OCI-LY7 (cell line): ENCODE measurements around the gene CH25H. TPM values are rescaled to one million over a fixed set of nuclear protein-coding genes. Genes with fewer than 3 reads are reported as not detected.

ENCODE experiments used
- Bru-seq: library from RNA; stranded (reverse); fragments of 400-500 nt; gene quantifications from one replicate; lab custom pipeline; 2021; lab: Mats Ljungman, UMichigan
- BruChase-seq, 2 experiments: library from RNA; stranded (reverse); fragments of 400-500 nt; gene quantifications; one replicate each; lab custom pipeline; 2021; lab: Mats Ljungman, UMichigan
- BruUV-seq: library from RNA; stranded (reverse); fragments of 400-500 nt; replicated peaks from 2 replicates; lab custom pipeline; 2021; lab: Mats Ljungman, UMichigan
- CTCF ChIA-PET: fragments of 300-600 bp; sonication (Branson Sonifier 250); formaldehyde crosslinking; loops from one replicate; lab custom pipeline; 2022; ENCODE audit warnings: antibody characterized with exemption; ENCODE audit not compliant: unreplicated experiment; lab: Charles Lee
- POLR2A ChIA-PET: fragments of 300-600 bp; sonication (Branson Sonifier 250); formaldehyde crosslinking; loops from one replicate; lab custom pipeline; 2022; ENCODE audit warnings: antibody characterized with exemption; lab: Charles Lee
- DNase-seq: peaks from one replicate; pipeline ENCODE4 v3.0.0-alpha.2; 2015; ENCODE audit warnings: low spot score
- H2AFZ ChIP-seq: fragments of 200-600 bp; sonication (generic), shearing (Covaris generic); 2 replicates; pipeline ENCODE4 v1.6.1; 2014; ENCODE audit warnings: mild to moderate bottlenecking, antibody characterized with exemption, low read length, moderate library complexity
- H3K27ac ChIP-seq: fragments of 200-600 bp; sonication (generic); 2 replicates; pipeline ENCODE4 v1.5.1; 2014; ENCODE audit warnings: mixed run types, low read depth, mild to moderate bottlenecking, moderate library complexity, low read length, inconsistent platforms; ENCODE audit not compliant: poor library complexity, severe bottlenecking
- H3K36me3 ChIP-seq: fragments of 200-600 bp; sonication (generic); 2 replicates; pipeline ENCODE4 v1.6.1; 2014; ENCODE audit warnings: mild to moderate bottlenecking, antibody characterized with exemption, low read length, moderate library complexity, mixed read lengths; ENCODE audit not compliant: insufficient read depth
- H3K4me1 ChIP-seq: fragments of 200-600 bp; sonication (generic); 2 replicates; pipeline ENCODE4 v1.5.1; 2014; ENCODE audit warnings: mild to moderate bottlenecking, low read length; ENCODE audit not compliant: insufficient read depth, poor library complexity, severe bottlenecking
- H3K4me2 ChIP-seq: fragments of 200-600 bp; sonication (generic); 2 replicates; pipeline ENCODE4 v1.6.1; 2014; ENCODE audit warnings: mild to moderate bottlenecking, low read length
- H3K4me3 ChIP-seq: fragments of 200-600 bp; sonication (generic); 2 replicates; pipeline ENCODE4 v1.5.1; 2014; ENCODE audit warnings: mild to moderate bottlenecking, low read depth, low read length; ENCODE audit not compliant: poor library complexity, severe bottlenecking
- H3K79me2 ChIP-seq: fragments of 200-600 bp; sonication (generic); 2 replicates; pipeline ENCODE4 v1.6.1; 2016; ENCODE audit warnings: low read depth, mild to moderate bottlenecking, low read length, moderate library complexity, mixed read lengths; ENCODE audit not compliant: insufficient read depth
- H3K9me2 ChIP-seq: fragments of 200-600 bp; sonication (generic); 2 replicates; pipeline ENCODE4 v1.6.1; 2016; ENCODE audit warnings: mild to moderate bottlenecking, low read length, mixed read lengths; ENCODE audit not compliant: insufficient read depth
- H3K9me3 ChIP-seq: fragments of 200-600 bp; sonication (generic); 2 replicates; pipeline ENCODE4 v1.6.1; 2014; ENCODE audit warnings: mild to moderate bottlenecking, mixed run types, low read length, mixed read lengths
- H4K20me1 ChIP-seq: fragments of 200-600 bp; sonication (generic); 2 replicates; pipeline ENCODE4 v1.6.1; 2014; ENCODE audit warnings: mild to moderate bottlenecking, antibody characterized with exemption, low read length, moderate library complexity, mixed read lengths; ENCODE audit not compliant: insufficient read depth
- EZH2phosphoT487 ChIP-seq: fragments of 200-600 bp; sonication (generic); IDR thresholded peaks from 2 replicates; pipeline ENCODE4 v1.6.1; 2018; ENCODE audit warnings: low read depth, borderline replicate concordance, mild to moderate bottlenecking, mixed run types, antibody characterized with exemption, low read length, moderate library complexity, mixed read lengths
- intact Hi-C: fragments of 100-400 bp; cut with micrococcal nuclease; formaldehyde crosslinking; loops from one replicate; pipeline ENCODE4 v1.10.0; 2022; ENCODE audit not compliant: unreplicated experiment
- long read RNA-seq: library from polyadenylated mRNA; stranded (forward); transcript quantifications from one replicate; pipeline ENCODE4 v2.0.0, GENCODE V29; 2022
- total RNA-seq, 2 experiments: library from RNA; depleted of rRNA in 1 of 2; stranded (reverse); fragments of >200 nt in 1 of 2; shearing (Covaris generic) in 1 of 2; gene quantifications; 2 replicates each; pipeline ENCODE4 v1.2.3, GENCODE V29; 2014 to 2022
- TF ChIP-seq, protein P1 (sequence below): fragments of 200-600 bp; sonication (generic); conservative IDR thresholded peaks from 2 replicates; pipeline ENCODE4 v1.5.1; 2014; ENCODE audit warnings: mild to moderate bottlenecking, antibody characterized with exemption, low read length, moderate library complexity, mixed read lengths

CH25H gene, protein sequence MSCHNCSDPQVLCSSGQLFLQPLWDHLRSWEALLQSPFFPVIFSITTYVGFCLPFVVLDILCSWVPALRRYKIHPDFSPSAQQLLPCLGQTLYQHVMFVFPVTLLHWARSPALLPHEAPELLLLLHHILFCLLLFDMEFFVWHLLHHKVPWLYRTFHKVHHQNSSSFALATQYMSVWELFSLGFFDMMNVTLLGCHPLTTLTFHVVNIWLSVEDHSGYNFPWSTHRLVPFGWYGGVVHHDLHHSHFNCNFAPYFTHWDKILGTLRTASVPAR
- total RNA-seq (2014; rRNA removed; shearing (Covaris generic)): not detected in 2 replicates
- not detected in 2 replicates for total RNA-seq (2022)
- Bru-seq, nascent RNA: not detected
- not detected for BruChase-seq, experiment 1, labeled RNA remaining after a 6-hour chase
- not detected for BruChase-seq, experiment 2, labeled RNA remaining after a 2-hour chase
- long read RNA-seq: 0 reads

DNA sequence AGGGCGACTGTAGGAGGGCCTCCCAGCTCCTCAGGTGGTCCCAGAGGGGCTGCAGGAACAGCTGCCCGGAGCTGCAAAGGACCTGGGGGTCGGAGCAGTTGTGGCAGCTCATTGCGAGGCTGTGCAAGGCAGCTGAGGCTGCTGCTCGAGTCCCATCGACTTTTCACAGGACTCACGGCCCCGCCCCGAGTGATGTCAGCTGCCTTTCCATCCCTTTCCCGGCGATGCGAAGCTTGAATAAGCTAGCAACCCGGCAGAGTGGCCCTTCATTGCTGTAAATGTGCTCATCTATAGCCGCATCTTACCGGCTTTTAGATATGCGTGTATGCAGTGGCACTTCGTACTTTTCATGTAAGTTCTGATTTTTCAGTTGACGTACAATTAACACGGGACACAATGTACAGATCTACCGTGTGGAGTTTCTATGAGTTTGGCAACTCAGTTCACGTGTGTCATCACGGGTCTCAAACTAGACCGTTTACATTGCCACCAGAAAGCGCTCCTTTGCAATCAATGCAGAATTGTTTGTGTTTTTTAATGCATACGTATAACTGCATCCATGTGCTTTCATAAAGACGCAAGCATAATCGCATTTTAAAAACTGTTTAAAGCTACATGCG, at the start of gene CH25H:
CH25H (minus strand) TSS at position 137 of the 620 bp plus-strand sequence; CDS start at position 112, 25 bp downstream.
- H3K79me2 ChIP-seq: no peaks in the 10 kb centered on the region
- no peak within 1 kb of the TSS; the same call in 1 of the 2 replicates for H2AFZ ChIP-seq
- no TSS peak for BruUV-seq
- H3K27ac ChIP-seq: no peak within 1 kb of the TSS
- ChIA-PET POLR2A (interaction anchor here (0.5 to 0.6 kb wide), 2 partner anchors 232 to 609 kb away, joined by 3 to 4 read pairs; no protein-coding TSS in a partner anchor), CTCF (interaction anchor here (0.6 kb wide), 1 partner anchor 178 kb away, joined by 4 read pairs; no protein-coding TSS in a partner anchor)
- no peaks in the 10 kb centered on the region for H3K9me3 ChIP-seq
- H3K4me3 ChIP-seq: no peak within 1 kb of the TSS
- no peaks in the 10 kb centered on the region for H3K36me3 ChIP-seq
- no peaks in the 10 kb centered on the region for H3K9me2 ChIP-seq
- DNase-seq: no peak
- peak within 1 kb of the TSS; percentile 17; the same call in 1 of the 2 replicates for H3K4me2 ChIP-seq
- intact Hi-C loops: no loop called here
- TF ChIP-seq, protein P1, sequence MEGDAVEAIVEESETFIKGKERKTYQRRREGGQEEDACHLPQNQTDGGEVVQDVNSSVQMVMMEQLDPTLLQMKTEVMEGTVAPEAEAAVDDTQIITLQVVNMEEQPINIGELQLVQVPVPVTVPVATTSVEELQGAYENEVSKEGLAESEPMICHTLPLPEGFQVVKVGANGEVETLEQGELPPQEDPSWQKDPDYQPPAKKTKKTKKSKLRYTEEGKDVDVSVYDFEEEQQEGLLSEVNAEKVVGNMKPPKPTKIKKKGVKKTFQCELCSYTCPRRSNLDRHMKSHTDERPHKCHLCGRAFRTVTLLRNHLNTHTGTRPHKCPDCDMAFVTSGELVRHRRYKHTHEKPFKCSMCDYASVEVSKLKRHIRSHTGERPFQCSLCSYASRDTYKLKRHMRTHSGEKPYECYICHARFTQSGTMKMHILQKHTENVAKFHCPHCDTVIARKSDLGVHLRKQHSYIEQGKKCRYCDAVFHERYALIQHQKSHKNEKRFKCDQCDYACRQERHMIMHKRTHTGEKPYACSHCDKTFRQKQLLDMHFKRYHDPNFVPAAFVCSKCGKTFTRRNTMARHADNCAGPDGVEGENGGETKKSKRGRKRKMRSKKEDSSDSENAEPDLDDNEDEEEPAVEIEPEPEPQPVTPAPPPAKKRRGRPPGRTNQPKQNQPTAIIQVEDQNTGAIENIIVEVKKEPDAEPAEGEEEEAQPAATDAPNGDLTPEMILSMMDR: no peak
- peak; percentile 36; the same call in 1 of the 2 replicates for TF ChIP-seq EZH2phosphoT487
- no peaks in the 10 kb centered on the region for H4K20me1 ChIP-seq
- peaks cover 15% of the 10 kb centered on the region for H3K4me1 ChIP-seq

DNA sequence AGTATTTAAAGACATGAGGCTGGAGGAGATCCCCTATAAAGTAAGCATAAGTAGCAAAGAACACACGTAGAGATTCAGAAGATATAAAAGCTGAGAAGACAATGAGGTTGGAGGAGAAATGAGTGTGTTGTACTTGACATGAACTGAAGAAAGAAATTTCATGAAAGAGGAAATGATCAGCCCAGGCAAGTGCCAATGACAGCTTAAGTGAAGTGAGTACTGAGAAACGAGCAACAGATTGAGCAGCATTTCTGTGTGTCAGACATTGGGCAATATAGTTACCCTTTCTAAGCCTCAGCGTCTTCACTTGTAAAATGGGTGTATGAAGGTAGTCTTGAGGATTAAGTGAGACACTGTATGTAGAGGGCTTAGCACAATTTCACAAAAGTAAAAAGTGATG, 49.2 kb upstream of the CH25H start:
- Histone ChIP-seq H3K36me3 (no peaks in the 10 kb centered on the region), H3K27ac (no peak overlapping the region), H3K9me3 (peaks cover 17% of the 10 kb centered on the region; the same call in 1 of the 2 replicates), H3K4me2 (no peak overlapping the region), H3K4me3 (no peak overlapping the region), H4K20me1 (no peaks in the 10 kb centered on the region), H3K9me2 (no peaks in the 10 kb centered on the region), H3K79me2 (no peaks in the 10 kb centered on the region), H2AFZ (no peak overlapping the region), H3K4me1 (no peaks in the 10 kb centered on the region)
- no TSS peak for BruUV-seq
- no peak for DNase-seq
- ChIA-PET CTCF (no interaction called here), POLR2A (interaction anchor here (1.0 kb wide), 1 partner anchor 76 kb away, joined by 3 read pairs; no protein-coding TSS in a partner anchor)
- intact Hi-C loops: loop anchor here (5.0 kb wide), 1 partner anchor 156 kb away; the partner anchor contains the start of gene IFIT5
- TF ChIP-seq EZH2phosphoT487: no peak
- TF ChIP-seq, protein P1: no peak
